A673 (cell line): ENCODE measurements around the gene YBX3. TPM values are rescaled to one million over a fixed set of nuclear protein-coding genes. Genes with fewer than 3 reads are reported as not detected.

Experiments
- BruUV-seq: library from RNA; stranded (reverse); fragments of 400-500 nt; replicated peaks from 2 replicates; lab custom pipeline; 2021; lab: Mats Ljungman, UMichigan
- CTCF ChIA-PET: fragments of 300-600 bp; sonication (Branson Sonifier 250); formaldehyde crosslinking; loops from one replicate; lab custom pipeline; 2022; ENCODE audit warnings: antibody characterized with exemption; lab: Charles Lee
- POLR2A ChIA-PET: fragments of 300-600 bp; sonication (Branson Sonifier 250); formaldehyde crosslinking; loops from one replicate; lab custom pipeline; 2022; ENCODE audit warnings: antibody characterized with exemption; ENCODE audit not compliant: low non-redundant PET; lab: Charles Lee
- DNase-seq: peaks from one replicate; pipeline ENCODE4 v3.0.0-alpha.2; 2015; ENCODE audit warnings: low spot score
- H3K27ac ChIP-seq: fragments of 200-600 bp; sonication (generic); 2 replicates; pipeline ENCODE4 v1.5.1; 2016; ENCODE audit warnings: mixed run types, low read depth, mild to moderate bottlenecking, mixed read lengths, antibody characterized with exemption, low read length; ENCODE audit not compliant: poor library complexity, severe bottlenecking
- H3K27me3 ChIP-seq: fragments of 200-600 bp; sonication (generic); replicated peaks from 2 replicates; pipeline ENCODE4 v1.6.1; 2017; ENCODE audit warnings: mixed run types, low read depth, mild to moderate bottlenecking, mixed read lengths, antibody characterized with exemption, low read length; ENCODE audit not compliant: insufficient read depth, poor library complexity
- H3K36me3 ChIP-seq: fragments of 200-600 bp; sonication (generic); 2 replicates; pipeline ENCODE4 v1.6.1; 2016; ENCODE audit warnings: mixed run types, mild to moderate bottlenecking, mixed read lengths, antibody characterized with exemption, low read length; ENCODE audit not compliant: insufficient read depth, poor library complexity, severe bottlenecking
- H3K4me1 ChIP-seq: fragments of 200-600 bp; sonication (generic); 2 replicates; pipeline ENCODE4 v1.6.1; 2017; ENCODE audit warnings: mixed run types, mild to moderate bottlenecking, mixed read lengths, antibody characterized with exemption, low read length; ENCODE audit not compliant: insufficient read depth, poor library complexity, severe bottlenecking
- H3K4me3 ChIP-seq: fragments of 200-600 bp; sonication (generic); 2 replicates; pipeline ENCODE4 v1.5.1; 2016; ENCODE audit warnings: low read depth, mixed run types, mild to moderate bottlenecking, mixed read lengths, low read length; ENCODE audit not compliant: poor library complexity, severe bottlenecking
- H3K9me3 ChIP-seq: fragments of 200-600 bp; sonication (generic); 2 replicates; pipeline ENCODE4 v1.6.1; 2016; ENCODE audit warnings: mixed run types, low read depth, mild to moderate bottlenecking, mixed read lengths, antibody characterized with exemption, low read length; ENCODE audit not compliant: poor library complexity, severe bottlenecking
- CTCF ChIP-seq: fragments of 300-800, 200-600 bp; sonication (generic); conservative IDR thresholded peaks from 2 replicates; pipeline ENCODE4 v1.5.1; 2017; ENCODE audit warnings: low read depth, mild to moderate bottlenecking, antibody characterized with exemption, low read length, moderate library complexity, mixed read lengths
- EZH2 ChIP-seq: fragments of 200-600 bp; sonication (generic); IDR thresholded peaks from 2 replicates; pipeline ENCODE4 v1.6.1; 2017; ENCODE audit warnings: borderline replicate concordance, low read depth, mild to moderate bottlenecking, mixed read lengths, antibody characterized with exemption, low read length; ENCODE audit not compliant: poor library complexity, severe bottlenecking
- intact Hi-C: fragments of 100-400 bp; cut with micrococcal nuclease; formaldehyde crosslinking; loops from one replicate; pipeline ENCODE4 v1.10.0; 2022; ENCODE audit not compliant: unreplicated experiment
- total RNA-seq: library from RNA; stranded (reverse); gene quantifications from 2 replicates; pipeline ENCODE4 v1.2.3, GENCODE V29; 2021

YBX3 gene
- total RNA-seq, 1 experiment from 2014 or later: 288 TPM

GRCh38 chr12:10740182-10740581 lies 17.1 kb upstream of the YBX3 start:
- ChIA-PET CTCF (no interaction called here), POLR2A (no interaction called here)
- Histone ChIP-seq H3K9me3 (no peaks in the 10 kb centered on the region), H3K4me1 (no peaks in the 10 kb centered on the region), H3K4me3 (no peak overlapping the region), H3K36me3 (no peaks in the 10 kb centered on the region), H3K27ac (no peak overlapping the region), H3K27me3 (no peaks in the 10 kb centered on the region)
- intact Hi-C loops: no loop called here
- no TSS peak for BruUV-seq
- TF ChIP-seq CTCF (no peak), EZH2 (no peak)
- no peak for DNase-seq

- BruUV-seq: no TSS peak
- no peak overlapping the region for H3K4me3 ChIP-seq
- H3K27me3 ChIP-seq: no peaks in the 10 kb centered on the region
- TF ChIP-seq CTCF (no peak), EZH2 (no peak)
- intact Hi-C loops: no loop called here
- no peaks in the 10 kb centered on the region for H3K9me3 ChIP-seq
- no peak overlapping the region for H3K27ac ChIP-seq
- ChIA-PET CTCF (no interaction called here), POLR2A (no interaction called here)
- H3K4me1 ChIP-seq: no peaks in the 10 kb centered on the region
- no peaks in the 10 kb centered on the region for H3K36me3 ChIP-seq
- DNase-seq: no peak
Measured at GRCh38 chr12:10739157-10740118, 16.3 kb upstream of the YBX3 start.

- Histone ChIP-seq H3K36me3 (no peaks in the 10 kb centered on the region), H3K27ac (no peak overlapping the region), H3K4me1 (no peaks in the 10 kb centered on the region), H3K4me3 (no peak overlapping the region), H3K27me3 (no peaks in the 10 kb centered on the region), H3K9me3 (no peaks in the 10 kb centered on the region)
- intact Hi-C loops: no loop called here
- POLR2A ChIA-PET: no interaction called here
- CTCF ChIA-PET: no interaction called here
- TF ChIP-seq CTCF (no peak), EZH2 (no peak)
- DNase-seq: no peak
- BruUV-seq: no TSS peak
Measured at GRCh38 chr12:10737249-10737648, 14.1 kb upstream of the YBX3 start.
